Hematopoietic multipotent progenitor cell treated with erythropoietin and hydrocortisone succinate and interleukin-3 and kit ligand, for 15 days (in vitro differentiated cells): ENCODE data around the gene COBLL1.
A peak's percentile ranks its signal among the peaks of the same experiment; 100 is the strongest.

Source experiments
- DNase-seq: peaks from one replicate; pipeline ENCODE4 v3.0.0-alpha.2; 2015; ENCODE audit warnings: low spot score

COBLL1 gene

GRCh38 chr2:164823126-164823525 is 18.5 kb downstream of the COBLL1 start:
- DNase-seq, result no peak

GRCh38 chr2:164821338-164821737 is 20.3 kb downstream of the COBLL1 start:
- DNase-seq, result no peak

GRCh38 chr2:164818149-164819136 is 23.2 kb downstream of the COBLL1 start:
- DNase-seq, result no peak

GRCh38 chr2:164816900-164817299 is 24.7 kb downstream of the COBLL1 start:
- DNase-seq, result no peak

GRCh38 chr2:164816046-164816445 is 25.6 kb downstream of the COBLL1 start:
- no peak for DNase-seq

- DNase-seq, result no peak
Observed at GRCh38 chr2:164815071-164815793, 26.4 kb downstream of the COBLL1 start.

- DNase-seq, result no peak
Observed at GRCh38 chr2:164813535-164813934, 28.1 kb downstream of the COBLL1 start.

GRCh38 chr2:164812378-164812777 is 29.2 kb downstream of the COBLL1 start:
- DNase-seq, result no peak

GRCh38 chr2:164811819-164812218 is 29.8 kb downstream of the COBLL1 start:
- DNase-seq, result no peak

GRCh38 chr2:164810843-164811242 is 30.8 kb downstream of the COBLL1 start:
- no peak for DNase-seq

GRCh38 chr2:164808776-164809175 is 32.8 kb downstream of the COBLL1 start:
- DNase-seq, result no peak

GRCh38 chr2:164803776-164804466 is 37.7 kb downstream of the COBLL1 start:
- peak; percentile 66 for DNase-seq

- peak; percentile 17 for DNase-seq
Observed at GRCh38 chr2:164802095-164802707, 39.4 kb downstream of the COBLL1 start.

GRCh38 chr2:164800572-164800971 is 41.1 kb downstream of the COBLL1 start:
- no peak for DNase-seq

GRCh38 chr2:164797627-164798026 is 44.0 kb downstream of the COBLL1 start:
- no peak for DNase-seq

GRCh38 chr2:164796999-164797398 is 44.6 kb downstream of the COBLL1 start:
- no peak for DNase-seq

- peak; percentile 41 for DNase-seq
Observed at GRCh38 chr2:164794432-164795231, 47.0 kb downstream of the COBLL1 start.

- DNase-seq, result no peak
Observed at GRCh38 chr2:164794016-164794415, 47.6 kb downstream of the COBLL1 start.

- no peak for DNase-seq
Observed at GRCh38 chr2:164793529-164793928, 48.1 kb downstream of the COBLL1 start.

GRCh38 chr2:164792316-164793170 is 49.1 kb downstream of the COBLL1 start:
- DNase-seq, result no peak
